GM21447 (cell line): ENCODE results near the gene RNF144A.

Source experiments
- ATAC-seq: cut with Tn5 transposase; IDR thresholded peaks from one replicate; pipeline ENCODE4 v1.9.1; 2021; ENCODE audit not compliant: unreplicated experiment

RNF144A gene

DNA sequence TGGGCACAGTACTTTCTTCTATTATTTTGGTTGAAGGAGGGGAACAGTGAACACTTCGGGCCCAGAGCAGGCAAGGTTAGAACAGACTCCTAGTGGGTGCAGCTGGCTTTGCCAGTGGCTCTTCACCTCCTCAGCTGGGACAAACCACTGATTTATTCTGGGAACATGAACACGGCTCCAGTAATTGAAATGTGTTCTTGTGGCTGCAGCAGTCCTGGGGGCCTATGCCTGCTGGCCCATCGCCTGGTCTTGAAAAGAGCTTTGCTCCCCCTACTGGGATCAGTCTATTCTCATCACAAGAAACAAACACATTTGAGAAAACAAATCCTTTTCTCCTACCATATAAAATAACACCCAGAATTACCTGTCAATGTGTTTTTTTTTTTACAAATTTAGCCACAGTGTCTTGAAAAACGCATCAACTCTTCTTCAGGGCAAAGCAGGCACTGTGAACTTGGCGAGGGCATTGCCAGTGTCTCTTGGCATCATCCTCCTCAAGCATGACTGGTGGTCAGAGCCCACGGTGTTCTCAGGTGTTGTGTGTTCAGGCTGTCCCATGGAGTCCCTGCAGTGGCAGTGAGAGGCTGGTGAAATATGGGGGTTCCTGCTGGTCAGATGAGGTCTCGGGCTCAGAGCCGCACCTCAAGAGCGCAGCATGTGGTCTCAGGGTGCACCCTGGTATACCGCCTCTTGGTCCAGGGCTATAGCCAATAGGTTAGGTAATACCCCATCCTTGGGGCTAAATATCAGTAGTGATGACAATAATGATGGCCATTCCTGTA, 51.3 kb downstream of the RNF144A start:
- no peak for ATAC-seq

DNA sequence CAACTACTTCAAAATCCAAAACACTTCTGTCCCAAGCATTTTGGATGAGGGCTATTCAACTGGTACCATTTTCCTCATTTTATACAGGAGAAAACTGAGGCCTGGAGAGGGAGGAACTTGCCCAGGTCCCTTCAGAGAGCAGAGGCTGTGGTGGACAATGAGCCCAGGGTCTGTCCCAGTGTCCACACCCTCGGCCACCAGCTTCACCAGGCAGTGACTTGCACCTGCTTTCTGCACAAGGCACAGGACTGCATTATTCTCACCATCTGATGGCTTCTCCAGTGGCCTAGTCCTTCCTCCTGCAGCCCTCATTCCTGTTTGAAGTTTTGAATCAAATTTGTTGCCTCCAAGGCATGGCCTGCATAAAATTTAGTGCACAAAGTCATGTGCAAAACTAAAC, 53.3 kb downstream of the RNF144A start:
- ATAC-seq, result no peak

DNA sequence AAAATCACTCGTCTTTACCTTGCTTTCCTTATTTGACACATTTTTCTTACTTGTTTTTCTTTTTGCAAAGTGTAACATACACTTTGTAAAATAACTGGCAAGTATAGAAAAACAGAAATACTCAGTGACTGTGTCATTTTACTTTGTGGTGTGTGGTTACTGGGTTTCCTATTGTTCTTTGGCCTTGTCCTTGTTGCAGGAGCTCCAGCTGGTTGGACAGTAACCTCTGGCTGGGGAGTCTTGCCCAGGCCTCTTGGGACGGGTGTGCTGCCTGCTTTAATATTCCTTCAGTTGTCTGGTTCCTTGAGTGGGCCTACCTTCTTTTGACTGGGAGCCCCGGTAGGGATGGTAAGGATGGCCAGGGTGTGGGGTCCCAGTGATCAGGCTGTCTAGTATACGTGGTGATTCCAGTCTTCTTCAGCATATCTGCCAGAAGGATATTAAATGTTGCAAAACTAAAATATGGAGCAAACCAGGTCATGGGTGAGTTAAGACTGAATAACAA, 53.8 kb downstream of the RNF144A start:
- no peak for ATAC-seq

DNA sequence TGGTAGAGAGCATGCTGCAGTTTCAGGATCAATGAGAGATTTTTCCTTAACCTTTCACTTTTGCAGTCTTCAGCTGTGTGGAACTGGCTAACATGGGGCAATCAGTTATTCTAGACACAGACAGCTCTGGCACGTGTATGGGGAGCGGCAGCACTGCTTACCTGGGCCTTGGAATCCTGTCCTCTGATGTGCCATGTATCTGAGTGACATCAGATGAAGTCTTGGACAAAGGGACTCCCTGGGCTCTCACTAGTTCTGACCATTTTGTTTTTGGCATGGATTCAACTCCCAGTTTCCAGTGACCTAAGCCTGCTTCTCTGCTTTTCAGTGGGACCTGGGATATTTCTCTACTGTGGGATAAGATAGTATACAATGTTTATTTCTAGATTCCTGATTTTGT, 54.3 kb downstream of the RNF144A start:
- no peak for ATAC-seq

DNA sequence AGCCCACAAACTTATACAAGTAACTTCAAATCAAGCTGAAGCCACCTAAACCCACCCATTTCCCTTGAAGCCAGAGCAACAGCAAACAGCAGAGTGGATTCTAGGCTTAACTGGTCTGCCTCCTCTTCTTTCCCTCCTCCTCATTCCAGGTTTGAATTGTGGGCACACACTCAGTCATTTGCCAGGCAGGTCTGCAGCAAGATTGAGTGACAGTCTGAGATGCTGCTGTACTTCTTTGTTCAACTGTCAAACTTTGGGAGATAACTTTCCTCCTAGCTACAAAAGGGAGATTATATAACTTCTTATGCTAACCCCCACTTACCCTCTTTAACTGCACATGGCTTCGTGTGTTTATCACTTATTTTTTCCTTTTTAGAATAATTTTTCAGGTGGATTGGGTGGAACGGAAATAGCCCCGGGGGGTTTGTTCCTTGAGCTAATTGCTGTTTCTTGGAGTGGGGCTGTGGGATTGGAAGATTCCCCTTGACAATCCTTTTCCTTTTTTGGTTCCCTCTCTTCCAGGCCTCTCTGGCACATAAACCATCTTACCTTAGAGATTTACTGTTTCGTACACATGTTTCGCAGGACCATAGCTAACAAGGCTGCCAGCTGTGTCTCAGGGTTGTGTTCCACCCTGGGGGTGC, 55.0 kb downstream of the RNF144A start:
- ATAC-seq, result no peak

DNA sequence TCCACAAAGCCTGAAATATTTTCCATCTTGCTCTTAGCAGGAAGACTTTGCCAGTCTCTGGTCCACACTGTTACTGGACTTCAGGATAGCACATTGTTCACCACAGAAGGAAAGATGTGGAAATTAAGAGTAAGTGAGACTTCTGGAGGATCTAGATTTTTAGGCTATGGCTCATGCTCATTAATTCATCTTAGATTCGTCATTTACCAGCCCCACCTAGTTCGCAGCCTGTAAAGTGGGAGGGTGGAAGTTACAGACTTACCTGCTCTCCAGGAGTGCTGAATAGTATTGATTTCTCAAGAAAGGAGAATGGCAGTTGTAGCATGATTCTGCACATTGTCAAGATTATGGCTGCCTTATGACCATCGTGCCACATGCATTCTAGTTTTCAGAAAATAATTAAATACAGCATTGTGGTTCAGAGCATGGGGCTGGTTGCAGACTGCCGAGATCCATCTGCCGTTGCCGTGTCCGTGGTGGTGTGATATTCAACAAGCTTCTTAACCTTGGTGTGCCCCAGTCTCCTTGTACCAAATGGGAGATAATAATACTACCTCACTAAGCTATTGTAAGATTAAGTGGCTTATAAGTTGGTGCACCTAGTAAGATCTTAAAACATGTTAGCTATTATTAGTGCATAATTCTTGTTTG, 56.8 kb downstream of the RNF144A start:
- ATAC-seq, result no peak

DNA sequence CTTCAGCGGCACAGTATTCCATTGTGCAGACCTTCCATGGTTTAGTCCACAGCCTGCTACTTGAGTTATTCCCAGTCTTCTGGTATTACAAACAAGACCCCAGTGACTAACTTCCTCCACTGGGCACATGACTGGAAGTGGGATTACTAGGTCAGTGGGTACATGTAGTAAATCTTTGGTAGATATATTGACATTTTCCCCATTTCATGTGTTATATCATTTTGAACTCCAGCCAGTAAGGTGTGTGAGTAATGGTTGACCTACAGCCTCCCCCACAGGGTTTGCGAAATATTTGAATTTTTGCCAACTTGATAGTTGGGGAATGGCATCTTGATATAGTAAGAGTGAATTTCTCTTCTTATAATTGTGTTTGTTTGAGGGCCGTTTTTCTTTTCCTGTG, 58.8 kb downstream of the RNF144A start:
- ATAC-seq, result no peak

DNA sequence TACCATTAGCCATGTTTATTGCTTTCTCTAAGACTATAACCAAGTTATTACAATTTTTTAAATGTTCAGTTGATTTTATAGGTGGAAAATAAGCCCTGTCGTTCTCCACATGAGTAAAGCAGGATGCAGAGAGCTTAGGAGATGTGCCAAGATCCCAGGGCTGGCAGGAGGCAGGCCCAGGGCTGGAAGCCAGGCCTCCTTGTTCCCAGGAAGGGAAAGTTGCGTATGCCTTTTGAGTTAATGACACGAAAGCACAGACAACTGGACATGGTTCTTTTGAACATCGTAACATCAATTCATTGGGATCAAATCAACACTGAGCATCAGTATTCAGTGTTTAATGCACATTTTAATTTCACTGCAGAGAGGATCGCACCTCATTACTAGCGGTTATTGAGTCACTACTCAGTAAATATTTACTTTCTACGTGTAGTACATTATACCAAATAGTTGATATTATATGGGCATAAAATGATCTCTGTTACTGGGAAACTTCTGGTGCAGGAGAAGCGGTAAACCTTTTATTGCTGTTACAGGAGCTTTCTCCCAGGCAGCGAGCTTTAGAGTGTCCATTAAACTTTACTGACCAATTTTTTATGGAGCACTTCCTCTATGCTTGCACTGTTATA, 60.0 kb downstream of the RNF144A start:
- no peak for ATAC-seq

DNA sequence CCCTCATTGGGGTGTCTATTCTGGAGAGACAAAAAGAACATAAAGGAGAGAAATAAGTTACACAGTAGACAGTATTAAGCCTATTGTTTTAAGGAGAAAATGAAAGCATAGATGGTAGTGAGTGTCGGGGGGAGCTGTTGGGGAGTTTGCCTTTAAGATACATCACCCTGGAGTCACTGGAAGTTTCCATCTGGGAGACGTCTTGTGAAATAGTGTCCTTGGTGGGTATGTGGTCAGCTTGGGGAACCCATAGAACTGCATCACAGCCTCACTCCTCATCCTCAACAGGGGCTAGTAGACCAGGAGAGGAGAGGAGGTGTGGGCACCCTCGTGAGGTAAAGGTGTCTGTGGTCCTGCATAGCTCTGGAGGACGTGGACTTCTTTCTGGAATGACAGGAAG, 60.6 kb downstream of the RNF144A start:
- no peak for ATAC-seq

DNA sequence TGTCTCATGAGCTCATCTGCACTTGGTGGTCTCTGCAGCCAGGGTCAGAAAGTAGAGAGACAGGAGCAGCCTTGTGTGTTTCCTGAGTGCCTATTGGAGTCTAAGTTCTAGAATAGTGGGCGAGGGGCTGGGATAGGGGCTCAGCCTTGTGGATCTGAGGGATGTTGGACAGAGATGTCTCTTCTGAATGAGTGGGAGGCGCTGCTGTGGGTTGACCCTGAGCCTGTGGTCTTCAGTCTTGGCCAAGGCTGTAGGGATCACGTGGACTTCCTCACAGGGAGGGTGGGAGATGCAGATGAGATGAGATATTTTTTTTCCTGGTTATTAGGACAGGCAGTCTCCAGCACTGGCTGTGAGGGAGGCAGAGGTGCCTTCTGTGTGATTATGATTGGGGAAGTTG, 61.8 kb downstream of the RNF144A start:
- ATAC-seq, result no peak

DNA sequence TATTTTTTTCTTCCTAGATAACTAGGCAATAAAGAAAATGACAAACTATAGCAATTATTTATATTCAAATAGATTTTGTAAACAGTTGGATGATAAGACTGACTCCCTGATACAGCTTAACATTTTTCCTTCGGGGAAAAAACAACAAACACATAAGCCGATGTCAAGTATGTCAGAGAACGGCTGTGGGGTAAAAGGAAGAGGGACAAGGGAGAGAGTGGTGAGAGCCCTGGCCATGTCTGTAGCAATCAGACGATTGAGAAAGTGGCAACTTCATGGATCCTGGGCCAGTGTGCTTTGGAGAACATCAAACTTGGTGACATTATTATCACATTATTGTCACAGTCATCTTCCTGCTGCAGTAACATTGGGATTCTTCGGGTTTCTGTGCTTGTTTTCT, 65.2 kb downstream of the RNF144A start:
- no peak for ATAC-seq

DNA sequence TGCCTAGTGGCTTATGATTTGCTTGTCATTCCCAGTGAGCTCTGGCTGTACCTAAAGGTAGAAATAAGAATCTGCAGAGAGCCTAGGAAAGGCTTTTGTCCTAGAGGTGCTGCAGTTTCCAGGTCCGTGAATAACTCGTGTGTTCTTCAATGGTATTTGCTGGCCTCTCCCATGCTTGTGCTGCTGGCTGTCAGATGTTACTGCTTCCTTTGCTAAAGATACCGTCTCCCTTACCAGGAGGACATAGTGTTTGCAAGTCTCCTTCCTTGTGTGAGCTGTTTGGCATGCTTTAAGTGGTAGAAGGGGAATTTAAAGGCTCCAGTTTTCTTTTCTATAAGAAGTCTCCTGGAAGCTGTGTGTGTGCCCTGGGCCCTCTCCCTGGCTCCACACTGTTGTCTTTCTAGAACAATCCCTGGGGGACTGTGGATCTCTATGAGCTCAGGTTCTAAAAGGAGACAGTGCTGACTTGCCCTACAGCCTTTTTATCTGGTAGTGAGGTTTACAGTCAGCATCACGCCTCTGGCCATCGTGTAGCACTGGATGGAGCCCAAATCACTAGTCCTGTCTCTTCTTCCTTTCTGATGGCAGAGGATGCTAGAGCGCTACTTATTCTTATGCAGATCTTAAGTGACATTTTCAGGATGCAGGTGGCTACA, 65.8 kb downstream of the RNF144A start:
- ATAC-seq, result no peak

DNA sequence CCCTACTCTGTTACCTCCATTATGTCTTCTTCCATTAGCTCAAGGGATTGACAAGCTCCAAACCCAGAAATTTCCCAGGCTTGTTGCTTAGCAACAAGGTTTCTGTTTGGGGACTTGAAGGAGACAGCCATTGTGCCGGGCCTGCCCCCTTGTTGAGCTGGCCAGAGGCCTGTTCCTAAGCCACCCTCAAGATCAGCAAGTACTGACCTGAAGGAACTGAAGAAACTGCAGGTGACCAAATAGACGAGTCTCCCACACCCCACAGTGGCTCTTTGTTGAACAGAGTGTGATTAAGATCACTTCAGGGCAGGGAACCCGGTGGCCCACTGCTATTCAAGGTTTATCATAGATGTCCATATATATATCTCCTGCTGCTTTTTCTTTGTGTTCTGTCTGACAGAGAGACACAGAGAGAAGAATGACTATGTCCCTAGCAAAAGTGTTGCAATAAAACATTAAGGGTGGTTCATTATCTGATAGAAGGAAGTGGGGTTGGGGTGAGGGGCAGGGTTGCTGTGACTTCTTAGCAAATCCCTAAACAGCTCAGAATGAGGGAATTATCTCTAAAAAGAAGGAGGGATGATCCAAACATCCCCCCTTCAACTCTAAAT, 69.2 kb downstream of the RNF144A start:
- no peak for ATAC-seq

DNA sequence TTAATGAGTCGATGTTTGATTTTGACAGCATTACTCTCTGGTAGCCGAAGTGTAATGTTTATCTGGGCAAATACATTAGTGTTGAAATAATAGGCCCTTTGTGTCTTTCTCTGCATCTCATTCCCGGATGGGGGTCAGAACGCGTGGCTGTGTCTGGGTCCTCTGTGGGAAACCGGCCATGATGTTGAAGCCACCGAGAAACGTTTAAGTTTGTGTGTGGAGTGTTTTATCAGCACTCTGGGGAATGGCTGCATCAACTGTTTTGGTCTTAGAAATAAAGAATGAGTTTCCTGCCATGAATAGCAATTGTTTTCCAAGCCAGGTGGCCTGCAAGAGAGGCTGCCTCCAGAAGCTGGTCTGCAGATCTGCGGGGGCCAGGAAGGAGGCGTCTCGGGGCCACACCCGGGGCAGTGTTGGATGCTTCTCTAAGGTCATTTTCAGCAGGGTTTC, 69.7 kb downstream of the RNF144A start:
- no peak for ATAC-seq

DNA sequence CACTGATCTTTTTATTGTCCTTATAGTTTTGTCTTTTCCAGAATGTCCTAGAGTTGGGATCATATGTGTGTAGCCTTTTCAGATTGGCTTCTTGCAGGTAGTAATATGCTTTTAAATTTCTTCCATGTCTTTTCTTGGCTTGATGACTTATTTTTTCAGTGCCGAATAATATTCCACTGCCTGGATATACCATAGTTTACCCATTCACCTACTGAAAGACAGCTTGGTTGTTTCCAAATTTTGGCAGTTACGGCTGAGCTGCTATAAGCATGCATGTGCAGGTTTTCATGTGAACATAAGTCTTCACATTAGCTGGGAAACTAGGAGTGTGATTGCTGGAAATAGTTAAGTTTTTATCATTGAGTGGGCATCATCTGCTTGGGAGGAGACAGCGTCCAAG, 73.7 kb downstream of the RNF144A start:
- ATAC-seq, result no peak

DNA sequence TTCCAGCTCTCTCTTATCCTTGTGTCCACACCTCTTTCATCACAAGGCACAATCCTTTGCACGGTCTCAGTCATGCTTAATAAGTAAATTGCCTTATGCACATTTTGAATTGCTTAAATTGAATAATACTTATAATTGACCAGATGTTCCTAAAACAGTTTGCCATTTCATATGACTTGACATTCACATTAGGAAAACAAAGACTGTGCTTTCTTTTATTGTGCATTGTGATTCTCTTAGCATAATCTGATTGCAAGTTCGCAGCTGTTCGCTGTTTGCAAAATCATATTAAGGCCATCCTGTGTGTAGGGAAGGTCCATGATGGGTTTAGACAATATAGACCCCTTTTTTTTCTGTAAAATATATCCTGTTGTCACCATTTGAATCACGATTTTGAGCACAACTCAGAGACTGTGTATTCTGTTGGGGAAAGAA, 75.6 kb downstream of the RNF144A start:
- ATAC-seq, result no peak

DNA sequence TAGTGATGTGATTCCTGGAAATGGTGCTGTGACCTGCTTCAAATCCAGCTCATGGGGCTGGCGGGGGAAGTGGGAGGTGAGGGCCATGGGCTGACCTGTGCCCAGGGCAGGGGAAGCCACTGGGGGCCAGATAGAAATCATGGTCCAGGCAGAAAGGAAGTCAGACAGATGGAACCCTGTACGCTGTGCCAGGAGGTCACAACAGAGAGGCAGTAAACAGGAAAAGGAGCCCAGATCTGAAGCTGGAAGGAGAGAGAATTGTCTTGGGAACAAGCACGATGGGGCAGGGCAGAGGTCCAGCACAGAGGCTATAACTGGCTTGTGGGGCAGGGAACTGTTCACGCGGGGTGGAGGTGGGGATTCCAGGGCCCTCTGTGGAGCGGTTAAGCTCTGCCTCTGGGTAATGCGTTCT, 76.0 kb downstream of the RNF144A start:
- no peak for ATAC-seq

DNA sequence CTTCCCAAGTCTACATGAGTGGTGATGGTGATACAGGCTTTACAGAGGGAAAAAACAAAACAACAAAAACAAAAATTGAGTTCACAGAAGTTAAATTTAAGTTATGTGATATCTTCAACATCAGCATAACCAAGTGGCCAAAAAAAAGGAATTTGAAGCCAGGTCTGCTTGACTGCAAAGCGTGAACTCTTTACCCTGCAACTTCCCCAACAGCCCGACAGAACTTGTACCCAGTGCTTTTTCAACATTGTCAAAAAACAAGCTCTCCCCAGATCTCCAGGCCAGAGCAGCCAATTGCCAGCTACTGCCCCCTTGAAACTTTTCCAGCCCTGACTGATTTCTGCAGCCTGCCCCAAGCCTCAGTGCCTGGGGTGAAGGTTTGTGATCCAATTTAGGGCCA, 76.7 kb downstream of the RNF144A start:
- ATAC-seq, result no peak

DNA sequence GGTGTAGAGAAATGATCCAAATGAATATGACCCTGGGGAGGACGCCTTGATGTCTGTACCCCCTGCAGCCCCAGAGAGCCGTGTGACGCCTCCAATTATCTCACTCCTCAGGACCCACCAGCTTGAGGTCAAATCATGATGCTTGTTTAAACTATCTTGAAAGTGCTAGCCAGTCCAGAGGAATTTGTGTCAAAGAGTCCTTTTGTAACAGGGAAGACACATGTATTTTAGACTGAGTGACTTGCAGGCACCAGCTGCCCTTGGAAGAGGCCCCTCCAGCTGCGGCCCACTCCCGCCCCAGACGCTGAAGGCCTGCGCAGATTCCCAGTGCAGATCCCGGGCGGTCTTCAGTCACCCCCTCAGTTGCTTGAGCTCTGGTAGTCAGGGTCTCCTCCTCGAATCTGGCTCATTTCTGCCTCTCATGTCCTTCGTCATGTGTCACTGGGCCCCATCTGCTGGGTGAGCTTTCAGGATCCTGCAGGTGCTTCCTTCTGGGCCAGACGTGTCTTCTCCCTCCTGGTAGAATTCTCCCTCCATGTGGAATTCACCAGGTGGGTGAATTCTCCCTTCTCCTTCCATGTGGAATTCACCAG, 77.4 kb downstream of the RNF144A start:
- ATAC-seq, result no peak
